GM12878 (cell line): Measurements from ENCODE around the gene NCAPD2. TPM values are rescaled to one million over a fixed set of nuclear protein-coding genes. Genes with fewer than 3 reads are reported as not detected.
A peak's percentile ranks its signal among the peaks of the same experiment; 100 is the strongest.

Experiments
- ATAC-seq: fragments of 200-7000 bp; cut with Tn5 transposase; 3 replicates; pipeline ENCODE4 v1.9.1; 2020; ENCODE audit warnings: mild to moderate bottlenecking, moderate library complexity
- BruUV-seq: library from RNA; stranded (reverse); fragments of 400-500 nt; replicated peaks from 2 replicates; lab custom pipeline; 2021; lab: Mats Ljungman, UMichigan
- CTCF ChIA-PET: fragments of 300-600 bp; sonication (Branson Sonifier 250); formaldehyde crosslinking; extraction: SDS; loops from one replicate; lab custom pipeline; 2021; ENCODE audit warnings: inconsistent platforms; lab: Yijun Ruan, JAX
- POLR2A ChIA-PET: fragments of 350-600 bp; formaldehyde crosslinking; extraction: SDS; loops from one replicate; lab custom pipeline; 2021; ENCODE audit warnings: inconsistent platforms; lab: Charles Lee
- RAD21 ChIA-PET: fragments of 300-600 bp; sonication (Branson Sonifier 250); formaldehyde crosslinking; loops from one replicate; lab custom pipeline; 2023; ENCODE audit warnings: antibody characterized with exemption; ENCODE audit not compliant: unreplicated experiment; lab: Charles Lee
- SMC1A ChIA-PET: fragments of 300-600 bp; sonication (Branson Sonifier 250); formaldehyde crosslinking; loops from one replicate; lab custom pipeline; 2023; ENCODE audit not compliant: unreplicated experiment, uncharacterized antibody; lab: Charles Lee
- DNase-seq: peaks from one replicate; pipeline ENCODE4 v3.0.0-alpha.2; 2011; ENCODE audit warnings: low read depth, low spot score
- FAIRE-seq: peaks from 3 replicates; lab custom pipeline; 2011; peaks lifted over from hg19 to GRCh38; lab: Jason Lieb, UNC
- H2AFZ ChIP-seq: 2 replicates; pipeline ENCODE4 v1.6.0; 2011; ENCODE audit warnings: low read depth, low read length, control low read depth; ENCODE audit not compliant: control insufficient read depth
- H3K27ac ChIP-seq: 2 replicates; pipeline ENCODE4 v1.5.1; 2011; ENCODE audit warnings: control low read depth; ENCODE audit not compliant: control insufficient read depth, insufficient read depth
- H3K27me3 ChIP-seq, 2 experiments: replicated peaks in 1 of 2; 2 replicates each; pipeline versions ENCODE4 v1.6.0 to v1.6.1; 2011; ENCODE audit warnings: low read length in 1 of 2; ENCODE audit not compliant: control insufficient read depth in 2 of 2, insufficient read depth in 2 of 2
- H3K36me3 ChIP-seq, 2 experiments: 2 replicates each; pipeline ENCODE4 v1.5.1; 2011; ENCODE audit warnings: low read length in 1 of 2; ENCODE audit not compliant: control insufficient read depth in 2 of 2, insufficient read depth in 2 of 2
- H3K4me1 ChIP-seq: 2 replicates; pipeline ENCODE4 v1.6.1; 2011; ENCODE audit warnings: mild to moderate bottlenecking, low read length, moderate library complexity, mixed read lengths; ENCODE audit not compliant: control insufficient read depth, insufficient read depth
- H3K4me2 ChIP-seq: 2 replicates; pipeline ENCODE4 v1.6.0; 2011; ENCODE audit warnings: control low read depth; ENCODE audit not compliant: control insufficient read depth, insufficient read depth
- H3K4me3 ChIP-seq: fragments of 200-600 bp; sonication (generic); 2 replicates; pipeline ENCODE4 v1.5.1; 2016
- H3K79me2 ChIP-seq: 2 replicates; pipeline ENCODE4 v1.6.0; 2011; ENCODE audit warnings: low read length; ENCODE audit not compliant: control insufficient read depth, insufficient read depth
- H3K9ac ChIP-seq: 2 replicates; pipeline ENCODE4 v1.8.0; 2011; ENCODE audit warnings: low read length, control low read depth, mixed read lengths; ENCODE audit not compliant: control insufficient read depth, insufficient read depth
- H3K9me3 ChIP-seq: replicated peaks from 3 replicates; pipeline ENCODE4 v1.5.1; 2011; ENCODE audit warnings: mild to moderate bottlenecking, low read length; ENCODE audit not compliant: control insufficient read depth, insufficient read depth
- H4K20me1 ChIP-seq: 2 replicates; pipeline ENCODE4 v1.6.0; 2011; ENCODE audit not compliant: control insufficient read depth, insufficient read depth
- CHD4 ChIP-seq: fragments of 200-600 bp; sonication (generic); IDR thresholded peaks from 2 replicates; pipeline ENCODE4 v1.6.1; 2016; ENCODE audit warnings: mild to moderate bottlenecking
- DPF2 ChIP-seq: fragments of 450-650 bp; IDR thresholded peaks from 2 replicates; pipeline ENCODE4 v1.6.1; 2017; ENCODE audit warnings: mild to moderate bottlenecking
- EP300 ChIP-seq, 2 experiments: fragments of 150-350 bp in 1 of 2; IDR thresholded peaks; 2 replicates each; pipeline ENCODE4 v1.6.1; 2011 to 2012; ENCODE audit warnings: low read depth in 2 of 2, low read length in 2 of 2, borderline replicate concordance in 1 of 2, improper control_type of control experiment in 1 of 2, inconsistent platforms in 1 of 2; ENCODE audit not compliant: control insufficient read depth in 1 of 2
- HDAC2 ChIP-seq: fragments of 200-600 bp; sonication (generic); IDR thresholded peaks from 2 replicates; pipeline ENCODE4 v1.6.1; 2017
- LARP7 ChIP-seq: fragments of 450-650 bp; IDR thresholded peaks from 2 replicates; pipeline ENCODE4 v1.6.1; 2017; ENCODE audit warnings: mild to moderate bottlenecking
- MEF2B ChIP-seq: fragments of 450-650 bp; IDR thresholded peaks from 2 replicates; pipeline ENCODE4 v1.6.1; 2018; ENCODE audit warnings: mild to moderate bottlenecking, moderate library complexity; ENCODE audit not compliant: partially characterized antibody, poor library complexity, severe bottlenecking
- POU2F2 ChIP-seq: IDR thresholded peaks from 3 replicates; pipeline ENCODE4 v1.6.1; 2011; ENCODE audit warnings: low read depth, mild to moderate bottlenecking, low read length, borderline replicate concordance
- RELA ChIP-seq: fragments of 450-650 bp; IDR thresholded peaks from 2 replicates; pipeline ENCODE4 v1.8.0; 2014; ENCODE audit warnings: borderline replicate concordance; ENCODE audit not compliant: partially characterized antibody
- SIN3A ChIP-seq: IDR thresholded peaks from 2 replicates; pipeline ENCODE4 v1.6.1; 2012; ENCODE audit warnings: low read depth, low read length, improper control_type of control experiment
- SMAD1 ChIP-seq: fragments of 450-650 bp; IDR thresholded peaks from 2 replicates; pipeline ENCODE4 v1.6.1; 2018; ENCODE audit warnings: mild to moderate bottlenecking, low read depth; ENCODE audit not compliant: partially characterized antibody
- SPI1 ChIP-seq: IDR thresholded peaks from 2 replicates; pipeline ENCODE4 v1.6.1; 2011; ENCODE audit warnings: low read depth, mild to moderate bottlenecking, low read length, moderate library complexity, borderline replicate concordance; ENCODE audit not compliant: insufficient read depth
- WRNIP1 ChIP-seq: IDR thresholded peaks from 2 replicates; pipeline ENCODE4 v1.6.1; 2011; ENCODE audit warnings: low read depth, low read length, improper control_type of control experiment, borderline replicate concordance
- YBX1 ChIP-seq: fragments of 450-650 bp; IDR thresholded peaks from 2 replicates; pipeline ENCODE4 v1.6.1; 2016; ENCODE audit warnings: antibody characterized with exemption
- WGBS: methylation state at CpG from one replicate; pipeline ENCODE4 v1.1.6; 2016; ENCODE audit warnings: low lambda C conversion rate; ENCODE audit not compliant: insufficient replicate concordance, insufficient coverage; ENCODE audit errors: missing lambda C conversion rate; 5-methylcytosine and 5-hydroxymethylcytosine counted together
- in situ Hi-C: fragments of 300-500 bp; cut with MboI; formaldehyde crosslinking; loops from 9 replicates; pipeline ENCODE4 v1.14.3; 2018; ENCODE audit warnings: mixed read lengths
- intact Hi-C: fragments of 100-400 bp; cut with micrococcal nuclease; formaldehyde crosslinking; loops from one replicate; pipeline ENCODE4 v1.14.2; 2022; ENCODE audit not compliant: unreplicated experiment
- polyA plus RNA-seq, 11 experiments: library from polyadenylated mRNA; depleted of rRNA in 4 of 11; unstranded in 6 of 11; stranded (reverse) in 5 of 11; fragments of >200 nt; fragmentation: Nextera tagmentation in 4 of 11; fragmentation: Illumina TruSeq in 1 of 11; extraction: Ambion mirVana in 4 of 11; extraction: Trizol in 1 of 11; gene quantifications; 1 replicate in 1 of 11; 2 replicates in 10 of 11; pipeline versions ENCODE4 v1.2.1 to v1.2.3, GENCODE V29; 2011 to 2016; ENCODE audit warnings: inconsistent platforms in 2 of 11, missing spikeins in 2 of 11, low read depth in 1 of 11
- total RNA-seq, 4 experiments: library from RNA; depleted of rRNA in 3 of 4; stranded (reverse); fragments of >200 nt in 3 of 4; fragmentation: Illumina TruSeq in 1 of 4; extraction: Trizol in 1 of 4; gene quantifications; 2 replicates each; pipeline versions ENCODE4 v1.2.1 to v1.2.3, GENCODE V29; 2013 to 2021
- TF ChIP-seq, protein P1 (sequence below): fragments of 450-650 bp; formaldehyde crosslinking; IDR thresholded peaks from 2 replicates; pipeline ENCODE4 v1.4.0; 2022; ENCODE audit warnings: mild to moderate bottlenecking, moderate library complexity
- TF ChIP-seq, protein P2 (sequence below), 3 experiments: IDR thresholded peaks in 2 of 3; conservative IDR thresholded peaks in 1 of 3; 2 replicates each; pipeline ENCODE4 v1.5.1; 2011; ENCODE audit warnings: low read depth in 3 of 3, low read length in 3 of 3, mild to moderate bottlenecking in 3 of 3, control low read depth in 2 of 3, moderate library complexity in 2 of 3, inconsistent platforms in 1 of 3, mixed read lengths in 1 of 3; ENCODE audit not compliant: control insufficient read depth in 2 of 3, insufficient read depth in 1 of 3; ENCODE audit errors: extremely low read depth in 1 of 3

Gene NCAPD2
- total and polyA plus RNA-seq, 10 of the 15 experiments (the other 5 are each of a cell fraction or from before 2014, with no cell fraction given), result 24.2 to 160 (median 110) TPM

DNA sequence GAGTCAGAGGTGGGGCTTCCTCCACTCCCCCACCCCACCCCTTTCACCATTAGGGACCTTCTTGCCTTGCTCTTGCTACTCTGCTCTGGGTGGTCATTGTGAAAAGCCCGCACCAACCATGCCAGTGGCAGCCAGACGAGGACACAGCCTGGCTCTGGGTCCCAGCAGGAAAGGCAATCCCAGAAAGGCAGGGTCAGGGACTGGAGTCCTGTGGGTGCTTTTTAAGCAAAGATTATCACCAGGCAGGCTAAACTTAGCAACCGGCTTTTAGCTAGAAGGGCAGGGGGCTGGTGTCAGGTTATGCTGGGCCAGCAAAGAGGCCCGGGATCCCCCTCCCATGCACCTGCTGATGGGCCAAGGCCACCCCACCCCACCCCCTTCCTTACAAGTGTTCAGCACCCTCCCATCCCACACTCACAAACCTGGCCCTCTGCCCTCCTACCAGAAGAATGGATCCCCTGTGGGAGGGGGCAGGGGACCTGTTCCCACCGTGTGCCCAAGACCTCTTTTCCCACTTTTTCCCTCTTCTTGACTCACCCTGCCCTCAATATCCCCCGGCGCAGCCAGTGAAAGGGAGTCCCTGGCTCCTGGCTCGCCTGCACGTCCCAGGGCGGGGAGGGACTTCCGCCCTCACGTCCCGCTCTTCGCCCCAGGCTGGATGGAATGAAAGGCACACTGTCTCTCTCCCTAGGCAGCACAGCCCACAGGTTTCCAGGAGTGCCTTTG is 39.2 kb downstream of the NCAPD2 start (continued):
- TF ChIP-seq YBX1, result no peak
- no peak; the same call in 2 of the 3 replicates for TF ChIP-seq POU2F2
- TF ChIP-seq CHD4, result no peak
- no peak for TF ChIP-seq RELA
- no peak for TF ChIP-seq EP300 (IDR thresholded peaks at IDR 0.05; ENCODE audit: borderline replicate concordance in 1 of 2, control insufficient read depth in 1 of 2, low read depth in 2 of 2, low read length in 2 of 2)
- peak; percentile 54; the same call in 1 of the 2 replicates for TF ChIP-seq SPI1
- TF ChIP-seq, all 136 proteins: peak for 4

DNA sequence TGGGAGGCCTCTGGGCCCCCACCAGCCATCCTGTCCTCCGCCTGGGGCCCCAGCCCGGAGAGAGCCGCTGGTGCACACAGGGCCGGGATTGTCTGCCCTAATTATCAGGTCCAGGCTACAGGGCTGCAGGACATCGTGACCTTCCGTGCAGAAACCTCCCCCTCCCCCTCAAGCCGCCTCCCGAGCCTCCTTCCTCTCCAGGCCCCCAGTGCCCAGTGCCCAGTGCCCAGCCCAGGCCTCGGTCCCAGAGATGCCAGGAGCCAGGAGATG is 39.7 kb downstream of the NCAPD2 start:
- Histone ChIP-seq H3K4me1 (peaks cover 25% of the 10 kb centered on the region), H3K79me2 (peaks cover 72% of the 10 kb centered on the region), H2AFZ (peak overlapping the region; percentile 88), H3K9me3 (no peaks in the 10 kb centered on the region), H3K36me3 (peaks cover 48 to 50% of the 10 kb centered on the region in 2 experiments), H3K4me3 (peak overlapping the region; percentile 83), H3K9ac (peak overlapping the region; percentile 95), H4K20me1 (peaks cover 24% of the 10 kb centered on the region), H3K27me3 (no peaks in the 10 kb centered on the region), H3K27ac (peak overlapping the region; percentile 98), H3K4me2 (peak overlapping the region; percentile 100)
- ATAC-seq (peak; percentile 25), DNase-seq (no peak), FAIRE-seq (no peak)
- RAD21 ChIA-PET, result interaction anchor here (0.6 to 2.5 kb wide), 10 partner anchors 19 to 110 kb away, joined by 3 to 11 read pairs (median 4); partner anchors contain the start of genes LPAR5 and MRPL51
- intact Hi-C loops (loop anchor here (5.0 kb wide), 2 partner anchors 41 to 196 kb away; partner anchors contain the start of genes MRPL51 and NCAPD2), in situ Hi-C loops (loop anchor here (5.0 kb wide), 2 partner anchors 36 to 106 kb away; no protein-coding TSS in a partner anchor)
- CTCF ChIA-PET, result interaction anchor here (0.6 to 7.7 kb wide), 5 partner anchors 19 to 64 kb away, joined by 3 to 73 read pairs (median 4); partner anchors contain the start of genes MRPL51 and VAMP1
- WGBS, result 0% methylated on average over 9 of the region's 9 CpGs
- SMC1A ChIA-PET, result interaction anchor here (1.0 to 7.9 kb wide), 6 partner anchors 39 to 109 kb away, joined by 3 to 83 read pairs (median 6); no protein-coding TSS in a partner anchor
- POLR2A ChIA-PET, result interaction anchor here (0.5 to 3.6 kb wide), 14 partner anchors 19 to 259 kb away, joined by 3 to 32 read pairs (median 6); partner anchors contain the start of genes COPS7A, MRPL51 and VAMP1
- no TSS peak for BruUV-seq
- TF ChIP-seq MEF2B (peak; percentile 46), HDAC2 (no peak), SMAD1 (no peak), WRNIP1 (no peak), DPF2 (peak; percentile 59; the same call in 1 of the 2 replicates), SIN3A (0 out of 2 replicates have a peak, but pooled peaks have one; percentile 1), LARP7 (peak; percentile 43; the same call in 1 of the 2 replicates)
- TF ChIP-seq, protein P1, sequence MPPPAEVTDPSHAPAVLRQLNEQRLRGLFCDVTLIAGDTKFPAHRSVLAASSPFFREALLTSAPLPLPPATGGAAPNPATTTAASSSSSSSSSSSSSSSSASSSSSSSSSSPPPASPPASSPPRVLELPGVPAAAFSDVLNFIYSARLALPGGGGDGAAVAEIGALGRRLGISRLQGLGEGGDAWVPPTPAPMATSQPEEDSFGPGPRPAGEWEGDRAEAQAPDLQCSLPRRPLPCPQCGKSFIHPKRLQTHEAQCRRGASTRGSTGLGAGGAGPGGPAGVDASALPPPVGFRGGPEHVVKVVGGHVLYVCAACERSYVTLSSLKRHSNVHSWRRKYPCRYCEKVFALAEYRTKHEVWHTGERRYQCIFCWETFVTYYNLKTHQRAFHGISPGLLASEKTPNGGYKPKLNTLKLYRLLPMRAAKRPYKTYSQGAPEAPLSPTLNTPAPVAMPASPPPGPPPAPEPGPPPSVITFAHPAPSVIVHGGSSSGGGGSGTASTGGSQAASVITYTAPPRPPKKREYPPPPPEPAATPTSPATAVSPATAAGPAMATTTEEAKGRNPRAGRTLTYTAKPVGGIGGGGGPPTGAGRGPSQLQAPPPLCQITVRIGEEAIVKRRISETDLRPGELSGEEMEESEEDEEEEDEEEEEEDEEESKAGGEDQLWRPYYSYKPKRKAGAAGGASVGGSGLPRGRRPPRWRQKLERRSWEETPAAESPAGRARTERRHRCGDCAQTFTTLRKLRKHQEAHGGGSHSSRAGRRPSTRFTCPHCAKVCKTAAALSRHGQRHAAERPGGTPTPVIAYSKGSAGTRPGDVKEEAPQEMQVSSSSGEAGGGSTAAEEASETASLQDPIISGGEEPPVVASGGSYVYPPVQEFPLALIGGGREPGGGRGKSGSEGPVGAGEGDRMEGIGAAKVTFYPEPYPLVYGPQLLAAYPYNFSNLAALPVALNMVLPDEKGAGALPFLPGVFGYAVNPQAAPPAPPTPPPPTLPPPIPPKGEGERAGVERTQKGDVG (CRISPR knock-in tag), result no peak
- TF ChIP-seq, protein P2, sequence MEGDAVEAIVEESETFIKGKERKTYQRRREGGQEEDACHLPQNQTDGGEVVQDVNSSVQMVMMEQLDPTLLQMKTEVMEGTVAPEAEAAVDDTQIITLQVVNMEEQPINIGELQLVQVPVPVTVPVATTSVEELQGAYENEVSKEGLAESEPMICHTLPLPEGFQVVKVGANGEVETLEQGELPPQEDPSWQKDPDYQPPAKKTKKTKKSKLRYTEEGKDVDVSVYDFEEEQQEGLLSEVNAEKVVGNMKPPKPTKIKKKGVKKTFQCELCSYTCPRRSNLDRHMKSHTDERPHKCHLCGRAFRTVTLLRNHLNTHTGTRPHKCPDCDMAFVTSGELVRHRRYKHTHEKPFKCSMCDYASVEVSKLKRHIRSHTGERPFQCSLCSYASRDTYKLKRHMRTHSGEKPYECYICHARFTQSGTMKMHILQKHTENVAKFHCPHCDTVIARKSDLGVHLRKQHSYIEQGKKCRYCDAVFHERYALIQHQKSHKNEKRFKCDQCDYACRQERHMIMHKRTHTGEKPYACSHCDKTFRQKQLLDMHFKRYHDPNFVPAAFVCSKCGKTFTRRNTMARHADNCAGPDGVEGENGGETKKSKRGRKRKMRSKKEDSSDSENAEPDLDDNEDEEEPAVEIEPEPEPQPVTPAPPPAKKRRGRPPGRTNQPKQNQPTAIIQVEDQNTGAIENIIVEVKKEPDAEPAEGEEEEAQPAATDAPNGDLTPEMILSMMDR (IDR thresholded peaks at IDR 0.05 in 2 of 3, conservative IDR thresholded peaks at IDR 0.05 in 1 of 3; ENCODE audit: control insufficient read depth in 2 of 3, extremely low read depth in 1 of 3, insufficient read depth in 1 of 3, low read depth in 3 of 3, low read length in 3 of 3), result no peak
